IPS-18a (cell line): Measurements from ENCODE around the gene PRPF19.
A peak's percentile ranks its signal among the peaks of the same experiment; 100 is the strongest.

Experiments used
- H3K27ac ChIP-seq: one replicate; pipeline ENCODE4 v1.5.1; 2013; ENCODE audit warnings: low read length
- H3K27me3 ChIP-seq: one replicate; pipeline ENCODE4 v1.6.1; 2013; ENCODE audit warnings: mild to moderate bottlenecking, low read length; ENCODE audit not compliant: control insufficient read depth, insufficient read depth
- H3K36me3 ChIP-seq: one replicate; pipeline ENCODE4 v1.6.1; 2013; ENCODE audit warnings: low read depth, low read length; ENCODE audit not compliant: control insufficient read depth
- H3K4me1 ChIP-seq: one replicate; pipeline ENCODE4 v1.6.1; 2013; ENCODE audit warnings: low read depth, low read length; ENCODE audit not compliant: control insufficient read depth
- H3K4me3 ChIP-seq: one replicate; pipeline ENCODE4 v1.5.1; 2013; ENCODE audit warnings: low read length
- H3K9ac ChIP-seq: one replicate; pipeline ENCODE4 v1.6.1; 2013; ENCODE audit warnings: mild to moderate bottlenecking, low read length, moderate library complexity
- H3K9me3 ChIP-seq: one replicate; pipeline ENCODE4 v1.6.1; 2013; ENCODE audit warnings: low read depth, low read length; ENCODE audit not compliant: control insufficient read depth

PRPF19 gene

GRCh38 chr11:60899046-60899936, 7.1 kb downstream of the PRPF19 start:
- Histone ChIP-seq H3K27me3 (no peaks in the 10 kb centered on the region), H3K36me3 (peaks cover 87% of the 10 kb centered on the region), H3K9ac (no peak overlapping the region), H3K9me3 (no peaks in the 10 kb centered on the region), H3K4me3 (no peak overlapping the region), H3K27ac (peak overlapping the region; percentile 70), H3K4me1 (no peaks in the 10 kb centered on the region)

GRCh38 chr11:60897496-60897895, 8.9 kb downstream of the PRPF19 start:
- Histone ChIP-seq H3K36me3 (peaks cover 91% of the 10 kb centered on the region), H3K27me3 (no peaks in the 10 kb centered on the region), H3K9me3 (no peaks in the 10 kb centered on the region), H3K9ac (no peak overlapping the region), H3K4me3 (no peak overlapping the region), H3K27ac (no peak overlapping the region), H3K4me1 (no peaks in the 10 kb centered on the region)

GRCh38 chr11:60895687-60896086, 10.7 kb downstream of the PRPF19 start:
- Histone ChIP-seq H3K27ac (no peak overlapping the region), H3K36me3 (peaks cover 88% of the 10 kb centered on the region), H3K27me3 (no peaks in the 10 kb centered on the region), H3K4me3 (no peak overlapping the region), H3K9me3 (no peaks in the 10 kb centered on the region), H3K9ac (no peak overlapping the region), H3K4me1 (no peaks in the 10 kb centered on the region)

- Histone ChIP-seq H3K27me3 (no peaks in the 10 kb centered on the region), H3K27ac (no peak overlapping the region), H3K9ac (no peak overlapping the region), H3K4me1 (no peaks in the 10 kb centered on the region), H3K9me3 (no peaks in the 10 kb centered on the region), H3K4me3 (no peak overlapping the region), H3K36me3 (peaks cover 54% of the 10 kb centered on the region)
These were observed 15.2 kb downstream of the PRPF19 start for GRCh38 chr11:60891103-60891741.

GRCh38 chr11:60890696-60891095, 15.7 kb downstream of the PRPF19 start:
- Histone ChIP-seq H3K4me1 (no peaks in the 10 kb centered on the region), H3K36me3 (peaks cover 49% of the 10 kb centered on the region), H3K9ac (no peak overlapping the region)

GRCh38 chr11:60889869-60890311, 16.5 kb downstream of the PRPF19 start:
- H3K9ac ChIP-seq, result no peak overlapping the region

More at GRCh38 chr11:60890696-60891095, 15.7 kb downstream of the PRPF19 start:
- no peaks in the 10 kb centered on the region for H3K27me3 ChIP-seq
- no peak overlapping the region for H3K4me3 ChIP-seq
- H3K9me3 ChIP-seq, result no peaks in the 10 kb centered on the region
- no peak overlapping the region for H3K27ac ChIP-seq

GRCh38 chr11:60887556-60887955, 18.8 kb downstream of the PRPF19 start:
- no peak overlapping the region for H3K27ac ChIP-seq
- H3K9me3 ChIP-seq, result no peaks in the 10 kb centered on the region
- no peak overlapping the region for H3K9ac ChIP-seq
- no peaks in the 10 kb centered on the region for H3K4me1 ChIP-seq
- H3K36me3 ChIP-seq, result peaks cover 20% of the 10 kb centered on the region
- no peak overlapping the region for H3K4me3 ChIP-seq
- no peaks in the 10 kb centered on the region for H3K27me3 ChIP-seq

More at GRCh38 chr11:60889869-60890311, 16.5 kb downstream of the PRPF19 start:
- Histone ChIP-seq H3K9me3 (no peaks in the 10 kb centered on the region), H3K27me3 (no peaks in the 10 kb centered on the region), H3K27ac (no peak overlapping the region), H3K4me3 (no peak overlapping the region), H3K4me1 (no peaks in the 10 kb centered on the region), H3K36me3 (peaks cover 41% of the 10 kb centered on the region)

GRCh38 chr11:60880643-60881282, 25.6 kb downstream of the PRPF19 start:
- H3K4me1 ChIP-seq, result no peaks in the 10 kb centered on the region
- no peaks in the 10 kb centered on the region for H3K27me3 ChIP-seq
- H3K9ac ChIP-seq, result no peak overlapping the region
- no peak overlapping the region for H3K27ac ChIP-seq
- H3K9me3 ChIP-seq, result no peaks in the 10 kb centered on the region
- H3K4me3 ChIP-seq, result no peak overlapping the region
- H3K36me3 ChIP-seq, result peaks cover 4% of the 10 kb centered on the region

- Histone ChIP-seq H3K36me3 (peaks cover 4% of the 10 kb centered on the region), H3K27ac (no peak overlapping the region), H3K9ac (no peak overlapping the region), H3K4me1 (no peaks in the 10 kb centered on the region), H3K27me3 (no peaks in the 10 kb centered on the region), H3K4me3 (no peak overlapping the region), H3K9me3 (no peaks in the 10 kb centered on the region)
These were observed 26.3 kb downstream of the PRPF19 start for GRCh38 chr11:60879971-60880588.

GRCh38 chr11:60879104-60879503, 27.3 kb downstream of the PRPF19 start:
- no peaks in the 10 kb centered on the region for H3K27me3 ChIP-seq
- H3K4me3 ChIP-seq, result no peak overlapping the region
- H3K36me3 ChIP-seq, result peaks cover 4% of the 10 kb centered on the region
- no peak overlapping the region for H3K9ac ChIP-seq
- no peak overlapping the region for H3K27ac ChIP-seq
- H3K9me3 ChIP-seq, result no peaks in the 10 kb centered on the region
- H3K4me1 ChIP-seq, result no peaks in the 10 kb centered on the region
